Measurements from ENCODE around the gene PLBD2. TPM values are rescaled to one million over a fixed set of nuclear protein-coding genes. Genes with fewer than 3 reads are reported as not detected.
A peak's percentile ranks its signal among the peaks of the same experiment; 100 is the strongest.

The PLBD2 gene
- total RNA-seq, 1 donor from 2014 or later, result 38.1 TPM

DNA sequence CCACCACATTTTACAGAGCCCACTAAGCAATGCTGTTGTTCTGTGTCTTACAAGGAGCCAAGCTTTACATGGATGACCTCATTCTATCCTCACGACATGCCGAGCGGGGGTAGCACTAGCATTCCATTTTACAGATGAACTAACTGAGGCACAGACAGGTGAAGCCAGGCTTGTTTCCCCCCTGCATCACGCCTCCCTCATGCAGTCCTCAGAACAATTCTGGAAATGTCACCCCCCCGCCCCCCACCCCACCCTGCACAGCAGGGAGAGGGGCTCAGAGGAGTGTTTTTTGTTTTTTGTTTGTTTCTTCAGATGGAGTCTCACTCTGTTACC is 25.0 kb upstream of the PLBD2 start:
- no peak for DNase-seq (ENCODE audit: extremely low spot score in 2 of 2)
- Histone ChIP-seq H3K36me3 (peaks cover 0 to 17% of the 10 kb centered on the region in 2 donors), H3K4me3 (peak overlapping the region; percentile 84), H3K27ac (no peak overlapping the region), H3K4me1 (peaks cover 33% of the 10 kb centered on the region), H3K9me3 (no peaks in the 10 kb centered on the region), H3K27me3 (no peaks in the 10 kb centered on the region)
- TF ChIP-seq, protein P1, sequence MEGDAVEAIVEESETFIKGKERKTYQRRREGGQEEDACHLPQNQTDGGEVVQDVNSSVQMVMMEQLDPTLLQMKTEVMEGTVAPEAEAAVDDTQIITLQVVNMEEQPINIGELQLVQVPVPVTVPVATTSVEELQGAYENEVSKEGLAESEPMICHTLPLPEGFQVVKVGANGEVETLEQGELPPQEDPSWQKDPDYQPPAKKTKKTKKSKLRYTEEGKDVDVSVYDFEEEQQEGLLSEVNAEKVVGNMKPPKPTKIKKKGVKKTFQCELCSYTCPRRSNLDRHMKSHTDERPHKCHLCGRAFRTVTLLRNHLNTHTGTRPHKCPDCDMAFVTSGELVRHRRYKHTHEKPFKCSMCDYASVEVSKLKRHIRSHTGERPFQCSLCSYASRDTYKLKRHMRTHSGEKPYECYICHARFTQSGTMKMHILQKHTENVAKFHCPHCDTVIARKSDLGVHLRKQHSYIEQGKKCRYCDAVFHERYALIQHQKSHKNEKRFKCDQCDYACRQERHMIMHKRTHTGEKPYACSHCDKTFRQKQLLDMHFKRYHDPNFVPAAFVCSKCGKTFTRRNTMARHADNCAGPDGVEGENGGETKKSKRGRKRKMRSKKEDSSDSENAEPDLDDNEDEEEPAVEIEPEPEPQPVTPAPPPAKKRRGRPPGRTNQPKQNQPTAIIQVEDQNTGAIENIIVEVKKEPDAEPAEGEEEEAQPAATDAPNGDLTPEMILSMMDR (IDR thresholded peaks at IDR 0.05), result no peak
- no peak for TF ChIP-seq POLR2A (IDR thresholded peaks at IDR 0.05)
- no peak for TF ChIP-seq POLR2AphosphoS5 (IDR thresholded peaks at IDR 0.05; ENCODE audit: insufficient read depth in 1 of 2, low read depth in 1 of 2)
- intact Hi-C loops (cut with DNase I), result loop anchor here (10.0 kb wide), 1 partner anchor 139 kb away; no protein-coding TSS in a partner anchor

DNA sequence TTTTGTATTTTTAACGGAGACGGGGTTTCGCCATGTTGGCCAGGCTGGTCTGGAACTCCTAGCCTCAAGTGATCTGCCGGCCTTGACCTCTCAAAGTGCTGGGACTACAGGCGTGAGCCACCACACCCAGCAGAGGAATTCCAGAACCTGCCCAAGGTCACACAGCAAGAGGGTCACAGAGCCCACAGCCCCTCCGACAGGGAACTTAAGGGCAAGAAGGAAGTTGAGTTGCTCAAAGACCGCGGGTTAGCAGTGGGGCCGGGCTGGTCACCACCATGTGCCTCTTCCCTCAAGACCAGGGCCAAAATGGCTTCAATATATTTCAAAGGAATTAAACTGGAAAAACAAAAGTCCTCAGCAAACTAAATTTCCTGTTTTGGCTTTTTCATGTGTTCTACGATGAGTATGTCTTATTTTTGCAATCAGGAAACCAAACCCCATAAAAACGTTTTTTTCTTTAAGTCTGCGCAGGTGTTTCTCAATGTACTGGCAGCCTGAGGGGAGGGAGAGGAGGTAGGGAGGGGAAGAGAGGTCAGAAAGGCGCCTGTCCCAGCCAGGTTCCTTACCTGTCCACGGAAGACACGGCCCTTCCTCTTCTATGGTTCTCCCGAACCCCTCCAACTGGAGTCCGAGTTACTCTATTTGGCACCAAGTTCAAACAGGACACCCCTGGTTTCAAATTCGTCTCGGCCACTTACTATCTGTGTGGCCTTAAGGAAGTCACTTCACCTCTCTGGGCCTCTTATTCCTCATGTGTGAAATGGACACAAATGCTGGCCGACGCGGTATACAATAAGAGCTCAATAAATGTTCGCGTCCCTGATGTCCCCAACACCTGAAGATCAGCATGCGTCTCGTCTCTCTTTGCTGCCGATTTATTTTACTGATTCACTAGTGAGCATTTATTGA is 24.3 kb upstream of the PLBD2 start:
- Histone ChIP-seq H3K4me3 (peak overlapping the region; percentile 84), H3K27ac (peak overlapping the region; percentile 72), H3K9me3 (no peaks in the 10 kb centered on the region), H3K4me1 (peaks cover 32% of the 10 kb centered on the region), H3K36me3 (peaks cover 0 to 15% of the 10 kb centered on the region in 2 donors), H3K27me3 (no peaks in the 10 kb centered on the region)
- intact Hi-C loops (cut with DNase I), result loop anchor here (10.0 kb wide), 1 partner anchor 139 kb away; no protein-coding TSS in a partner anchor
- no peak for TF ChIP-seq POLR2A (IDR thresholded peaks at IDR 0.05)
- TF ChIP-seq, protein P1 (IDR thresholded peaks at IDR 0.05), result no peak
- TF ChIP-seq POLR2AphosphoS5 (IDR thresholded peaks at IDR 0.05; ENCODE audit: insufficient read depth in 1 of 2, low read depth in 1 of 2), result no peak
- DNase-seq (ENCODE audit: extremely low spot score in 2 of 2), result no peak

DNA sequence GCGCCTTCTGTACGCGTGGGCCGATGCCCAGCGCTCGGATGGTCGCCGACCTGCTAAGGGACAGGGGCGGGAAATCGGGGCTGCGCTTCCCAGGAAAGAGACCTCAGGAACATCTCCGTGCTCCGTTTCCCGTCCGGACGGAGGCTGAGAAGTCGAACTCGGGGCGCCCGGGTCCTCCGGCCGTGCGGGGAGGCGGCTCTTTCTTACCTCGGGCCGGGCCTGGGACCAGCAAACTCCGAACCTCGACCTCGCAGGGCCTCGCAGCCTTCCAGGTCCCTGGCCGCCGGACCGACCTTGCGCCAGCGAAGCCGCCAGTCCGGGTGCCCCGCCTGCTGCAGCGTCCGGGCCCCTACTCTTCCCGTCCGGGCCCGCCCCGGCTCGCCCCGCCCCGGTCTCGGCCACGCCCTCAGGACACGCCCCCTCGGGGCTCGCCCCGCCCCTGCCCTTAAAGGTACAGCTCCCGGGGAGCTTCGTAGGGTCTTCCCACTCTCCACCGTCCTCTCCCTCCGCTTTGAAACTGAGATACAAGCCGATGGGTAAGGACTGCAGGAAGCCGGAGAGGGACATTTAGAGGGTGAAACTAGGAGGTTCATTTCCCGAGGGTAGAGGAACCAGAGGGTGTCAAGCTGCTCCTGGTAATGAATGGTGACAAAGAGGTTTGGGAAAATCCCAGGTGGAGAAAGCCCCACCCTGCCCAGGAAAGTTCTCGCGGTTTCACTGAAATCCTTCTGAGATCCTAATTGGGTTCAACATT is 23.4 kb upstream of the PLBD2 start, which contains the start of gene SLC8B1:
Gene SLC8B1, minus strand, starts transcription at position 324 of the 754 bp plus-strand sequence. CDS start 2,231 bp downstream, outside the sequence.
- Histone ChIP-seq H3K36me3 (peaks cover 0 to 10% of the 10 kb centered on the region in 2 donors), H3K4me1 (peaks cover 27% of the 10 kb centered on the region), H3K4me3 (peak within 1 kb of the TSS; percentile 84), H3K27me3 (no peaks in the 10 kb centered on the region), H3K27ac (peak within 1 kb of the TSS; percentile 72), H3K9me3 (no peaks in the 10 kb centered on the region)
- intact Hi-C loops (cut with DNase I), result loop anchor here (5.0 to 10.0 kb wide), 2 partner anchors 63 to 140 kb away; no protein-coding TSS in a partner anchor
- TF ChIP-seq POLR2A (IDR thresholded peaks at IDR 0.05) (peak; percentile 45 to 88), POLR2AphosphoS5 (IDR thresholded peaks at IDR 0.05; ENCODE audit: insufficient read depth in 1 of 2, low read depth in 1 of 2) (peak in 1 of 2 donors; percentile 93)
- TF ChIP-seq, protein P1 (IDR thresholded peaks at IDR 0.05), result no peak
- DNase-seq (ENCODE audit: extremely low spot score in 2 of 2), result peak in 1 of 2 donors; percentile 90

DNA sequence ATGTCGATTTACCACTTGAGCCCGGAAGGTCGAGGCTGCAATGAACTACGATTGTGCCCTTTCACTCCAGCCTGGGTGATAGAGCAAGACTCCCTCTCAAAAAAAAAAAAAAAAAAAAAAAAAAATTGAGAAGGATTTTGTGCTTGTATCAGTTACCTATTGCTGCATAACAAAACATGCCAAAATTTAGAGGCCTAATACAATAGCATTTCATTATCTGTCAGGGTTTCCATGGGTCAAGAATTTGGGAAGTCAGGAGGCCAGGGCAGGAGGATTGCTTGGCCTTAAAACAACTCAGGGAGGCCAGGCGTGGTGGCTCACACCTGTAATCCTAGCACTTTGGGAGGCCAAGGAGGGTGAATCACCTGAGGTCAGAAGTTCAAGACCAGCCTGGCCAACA is 18.8 kb upstream of the PLBD2 start:
- intact Hi-C loops (cut with DNase I), result loop anchor here (5.0 to 10.0 kb wide), 2 partner anchors 67 to 145 kb away; no protein-coding TSS in a partner anchor
- no peaks in the 10 kb centered on the region for H3K27me3 ChIP-seq
- peaks cover 5% of the 10 kb centered on the region for H3K4me1 ChIP-seq
- no peak for DNase-seq (ENCODE audit: extremely low spot score in 2 of 2)
- H3K9me3 ChIP-seq, result no peaks in the 10 kb centered on the region
- no peaks in the 10 kb centered on the region for H3K36me3 ChIP-seq
- no peak overlapping the region for H3K27ac ChIP-seq
- no peak overlapping the region for H3K4me3 ChIP-seq
- no peak for TF ChIP-seq POLR2AphosphoS5 (IDR thresholded peaks at IDR 0.05; ENCODE audit: insufficient read depth in 1 of 2, low read depth in 1 of 2)
- no peak for TF ChIP-seq POLR2A (IDR thresholded peaks at IDR 0.05)
- TF ChIP-seq, protein P1 (IDR thresholded peaks at IDR 0.05), result no peak

Measured in vagina (tissue), 2 donors.